Thoracic aorta (tissue), 2 donors: ENCODE data around the gene ICAM3. TPM values are rescaled to one million over a fixed set of nuclear protein-coding genes. Genes with fewer than 3 reads are reported as not detected.

Experiments
- ATAC-seq: fragments of 150-250 bp; one replicate; pipeline ENCODE4 v1.8.0; 2017; ENCODE audit warnings: low read depth; ENCODE audit not compliant: insufficient number of reproducible peaks, low FRiP score
- DNase-seq: peaks from one replicate; pipeline ENCODE4 v3.0.0-alpha.2; 2020; ENCODE audit warnings: low spot score
- H3K27ac ChIP-seq, 2 donors: fragments of 200-600 bp; sonication (generic); 1 replicate in 1 of 2; 2 replicates in 1 of 2; pipeline ENCODE4 v1.5.1; 2016; ENCODE audit warnings: mild to moderate bottlenecking in 2 of 2, moderate library complexity in 2 of 2
- H3K27me3 ChIP-seq: fragments of 200-600 bp; sonication (generic); replicated peaks from 2 replicates; pipeline ENCODE4 v1.6.0; 2016; ENCODE audit warnings: mild to moderate bottlenecking; ENCODE audit not compliant: insufficient read depth
- H3K36me3 ChIP-seq: fragments of 200-600 bp; sonication (generic); one replicate; pipeline ENCODE4 v1.5.1; 2016
- H3K4me1 ChIP-seq, 2 donors: fragments of 200-600 bp; sonication (generic); 1 replicate in 1 of 2; 2 replicates in 1 of 2; pipeline versions ENCODE4 v1.5.1 to v1.6.0; 2016; ENCODE audit warnings: low read depth in 2 of 2, mild to moderate bottlenecking in 1 of 2; ENCODE audit not compliant: control insufficient read depth in 1 of 2
- H3K4me3 ChIP-seq: fragments of 200-600 bp; sonication (generic); 2 replicates; pipeline ENCODE4 v1.5.1; 2016; ENCODE audit warnings: mild to moderate bottlenecking
- H3K9me3 ChIP-seq: fragments of 200-600 bp; sonication (generic); 2 replicates; pipeline ENCODE4 v1.5.1; 2016
- CTCF ChIP-seq: fragments of 200-600 bp; sonication (generic); IDR thresholded peaks from one replicate; pipeline ENCODE4 v1.5.1; 2019; ENCODE audit warnings: antibody characterized with exemption
- total RNA-seq, 2 donors: library from RNA; depleted of rRNA; stranded (reverse); fragments of >200 nt; gene quantifications; one replicate each; pipeline versions ENCODE4 v1.1.0 to v1.2.3, GENCODE V29; 2016

Gene ICAM3
- total RNA-seq, 2 donors from 2014 or later = 3.5 to 8.0 TPM

- peaks cover 5% of the 10 kb centered on the region for H3K36me3 ChIP-seq
- no peak overlapping the region for H3K4me3 ChIP-seq
- DNase-seq (no peak), ATAC-seq (no peak)
- no peak for TF ChIP-seq CTCF
- no peaks in the 10 kb centered on the region for H3K9me3 ChIP-seq
- H3K27me3 ChIP-seq = peaks cover 2% of the 10 kb centered on the region
- no peak overlapping the region for H3K27ac ChIP-seq
- peaks cover 21 to 26% of the 10 kb centered on the region in 2 donors for H3K4me1 ChIP-seq
These were observed 55.1 kb downstream of the ICAM3 start for GRCh38 chr19:10284065-10284959.

Other genes starting within 250 kb of the ICAM3 start
- not detected for gene ANGPTL6, start 236.9 kb downstream of the ICAM3 start, total RNA-seq
- gene PPAN, start 233.3 kb downstream of the ICAM3 start, total RNA-seq = 10 to 100 TPM; 14.6 to 39.0 TPM
- gene P2RY11, start 227.9 kb downstream of the ICAM3 start, total RNA-seq = 10 to 100 TPM in 1 of 2 donors, 1 to 10 TPM in 1; 4.5 to 11.6 TPM
- gene EIF3G, start 219.7 kb downstream of the ICAM3 start, total RNA-seq = 100 to 1,000 TPM; 194 to 212 TPM
- gene DNMT1, start 144.7 kb downstream of the ICAM3 start, total RNA-seq = 10 to 100 TPM; 57.5 to 61.2 TPM
- 10 to 100 TPM in 1 of 2 donors, 1 to 10 TPM in 1; 8.3 to 15.6 TPM for gene S1PR2, start 108.3 kb downstream of the ICAM3 start, total RNA-seq
- 10 to 100 TPM; 28.4 to 29.9 TPM for gene MRPL4, start 87.4 kb downstream of the ICAM3 start, total RNA-seq
- 100 to 1,000 TPM in 1 of 2 donors, 10 to 100 TPM in 1; 41.4 to 160 TPM for gene ICAM1, start 68.5 kb downstream of the ICAM3 start, total RNA-seq
- 1 to 10 TPM in 1 of 2 donors, under 1 TPM in 1; 0.95 to 2.0 TPM for gene ICAM4, start 52.7 kb downstream of the ICAM3 start, total RNA-seq
- under 1 TPM; 0.41 to 0.49 TPM for gene ICAM5, start 49.7 kb downstream of the ICAM3 start, total RNA-seq
- gene ZGLP1, start 29.8 kb downstream of the ICAM3 start, total RNA-seq = 1 to 10 TPM in 1 of 2 donors, not detected in 1; 5.3 TPM
- 10 to 100 TPM; 13.4 to 35.8 TPM for gene FDX2, start 23.6 kb downstream of the ICAM3 start, total RNA-seq
- 10 to 100 TPM; 31.8 to 33.4 TPM for gene RAVER1, start 6.1 kb downstream of the ICAM3 start, total RNA-seq
- 10 to 100 TPM; 79.3 to 96.7 TPM for gene TYK2, start 40.9 kb upstream of the ICAM3 start, total RNA-seq
- gene CDC37, start 63.9 kb upstream of the ICAM3 start, total RNA-seq = 100 to 1,000 TPM; 133 to 166 TPM
- gene PDE4A, start 80.9 kb upstream of the ICAM3 start, total RNA-seq = 10 to 100 TPM; 24.9 to 25.5 TPM
- 10 to 100 TPM; 42.0 to 57.3 TPM for gene KEAP1, start 163.7 kb upstream of the ICAM3 start, total RNA-seq
- gene S1PR5, start 177.8 kb upstream of the ICAM3 start, total RNA-seq = 1 to 10 TPM; 2.4 to 8.7 TPM
- 10 to 100 TPM; 17.1 to 30.5 TPM for gene ATG4D, start 204.3 kb upstream of the ICAM3 start, total RNA-seq
- gene KRI1, start 226.4 kb upstream of the ICAM3 start, total RNA-seq = 10 to 100 TPM; 14.4 to 37.7 TPM
- 10 to 100 TPM; 16.2 to 21.0 TPM for gene CDKN2D, start 229.4 kb upstream of the ICAM3 start, total RNA-seq
- 1 to 10 TPM in 1 of 2 donors, not detected in 1; 2.3 TPM for gene AP1M2, start 247.7 kb upstream of the ICAM3 start, total RNA-seq